AG20443 (cell line): ENCODE results near the gene CD7.

Experiments used
- DNase-seq: peaks from one replicate; pipeline ENCODE4 v3.0.0; 2012; ENCODE audit warnings: low spot score, mixed read lengths

The CD7 gene

DNA sequence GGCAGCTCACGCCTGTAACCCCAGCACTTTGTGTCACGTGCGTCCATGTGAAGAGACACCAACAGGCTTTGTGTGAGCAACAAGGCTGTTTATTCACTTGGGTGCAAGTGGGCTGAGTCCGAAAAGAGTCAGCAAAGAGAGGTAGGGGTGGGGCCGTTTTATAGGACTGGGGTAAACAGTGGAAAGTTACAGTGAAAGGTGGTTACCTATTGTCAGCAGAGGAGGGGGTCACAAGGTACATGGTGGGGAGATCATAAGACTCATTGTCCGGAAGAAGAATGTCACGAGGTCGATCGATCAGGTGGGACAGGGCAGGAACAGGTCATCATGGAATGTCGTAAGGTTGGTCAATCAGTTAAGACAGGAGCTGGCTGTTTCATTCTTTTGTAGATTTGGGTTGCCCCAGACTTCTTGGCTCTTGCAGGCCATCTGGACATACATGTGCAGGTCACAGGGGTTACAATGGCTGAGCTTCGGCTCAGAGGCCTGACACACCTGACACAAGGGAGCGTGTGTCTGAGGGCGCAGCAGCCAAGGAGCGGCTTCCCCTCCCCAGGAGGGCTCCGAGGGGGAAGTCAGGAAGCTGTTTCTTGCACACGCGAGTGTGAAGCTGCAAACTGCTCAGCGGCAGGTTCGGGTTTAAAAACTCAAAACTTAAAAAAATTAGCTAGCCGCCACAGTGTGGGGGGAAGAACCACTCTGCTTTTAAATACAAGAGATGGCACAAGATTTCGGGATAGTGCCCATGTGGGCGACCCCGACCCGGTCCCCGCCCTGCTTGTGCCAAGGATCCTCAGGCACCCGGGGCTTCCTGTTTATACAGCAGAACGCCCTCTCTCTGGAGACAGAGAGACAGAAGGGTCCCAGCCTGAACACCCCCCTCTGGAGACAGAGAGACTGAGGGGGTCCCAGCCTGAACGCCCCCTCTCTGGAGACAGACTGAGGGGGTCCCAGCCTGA, 29.2 kb upstream of the CD7 start:
- no peak for DNase-seq

DNA sequence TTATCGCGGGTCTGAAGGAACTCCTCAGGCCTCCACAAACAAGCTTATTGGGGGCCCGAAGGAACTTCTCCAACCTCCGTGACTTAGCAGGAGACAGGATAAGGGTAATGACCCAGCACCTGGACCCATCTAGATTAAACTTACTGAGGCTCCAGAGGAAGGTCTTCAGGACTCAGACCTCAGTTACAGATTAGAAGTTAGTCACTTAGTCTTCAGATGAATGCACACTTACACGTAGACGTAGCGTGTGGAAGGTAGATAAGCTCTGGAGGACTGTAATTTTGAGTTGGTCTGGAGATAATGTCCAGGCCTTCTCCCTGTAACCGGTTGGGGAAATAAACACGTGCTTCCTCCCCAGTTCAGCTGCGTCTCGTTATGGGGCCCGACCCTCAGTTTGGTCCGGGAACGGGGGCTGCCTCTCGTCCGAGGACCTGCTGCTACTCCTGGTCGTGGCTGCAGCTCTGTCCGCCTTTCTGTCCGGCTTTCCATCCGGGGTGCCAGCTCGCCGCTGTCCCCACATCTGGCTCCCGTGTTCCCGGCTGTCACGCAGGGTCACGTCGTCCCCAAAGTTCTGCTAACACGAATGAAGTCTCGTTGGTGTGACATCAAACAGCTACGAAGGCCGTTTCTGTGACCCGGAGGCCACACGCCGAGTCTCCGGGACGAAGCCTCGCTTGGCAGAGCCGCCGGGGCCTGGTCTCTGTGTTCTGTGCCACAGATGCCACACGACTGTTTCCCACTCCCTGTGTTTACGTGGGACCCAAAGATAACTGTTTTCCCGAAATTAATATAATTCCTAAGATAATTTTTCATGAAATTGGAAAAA, 28.0 kb upstream of the CD7 start:
- DNase-seq = no peak

DNA sequence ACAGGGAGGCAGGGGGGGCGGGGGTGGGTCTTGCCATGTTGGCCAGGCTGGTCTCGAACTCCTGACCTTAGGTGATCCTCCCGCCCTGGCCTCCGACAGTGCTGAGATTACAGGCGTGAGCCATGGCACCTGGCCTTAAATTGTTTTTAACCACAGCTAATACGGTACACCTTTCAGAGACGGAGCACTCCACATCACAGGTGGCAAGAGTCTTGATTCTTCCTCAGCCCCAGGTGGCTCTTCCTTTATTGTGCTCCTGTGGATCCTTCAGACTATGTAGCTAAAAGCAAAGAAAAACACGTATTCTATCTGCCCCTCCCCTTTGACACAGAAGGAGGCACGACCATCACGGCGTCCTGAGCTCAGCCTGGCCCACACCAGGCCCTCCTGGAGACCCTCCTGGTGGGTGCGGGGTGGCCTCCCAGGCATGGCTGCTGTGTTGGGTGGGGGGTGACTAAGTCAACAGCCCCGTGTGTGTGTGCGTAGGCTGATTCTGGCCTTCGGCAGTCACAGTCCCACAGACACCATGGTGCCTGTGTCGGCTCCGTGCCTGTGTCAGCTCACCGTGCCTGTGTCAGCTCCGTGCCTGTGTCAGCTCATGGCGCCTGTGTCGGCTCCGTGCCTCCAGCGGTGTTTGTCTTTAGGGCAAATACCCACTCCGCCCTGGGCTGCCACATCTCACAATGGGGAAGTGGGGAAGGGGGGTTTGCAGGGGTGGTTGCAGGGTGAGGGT, 26.9 kb upstream of the CD7 start:
- no peak for DNase-seq

DNA sequence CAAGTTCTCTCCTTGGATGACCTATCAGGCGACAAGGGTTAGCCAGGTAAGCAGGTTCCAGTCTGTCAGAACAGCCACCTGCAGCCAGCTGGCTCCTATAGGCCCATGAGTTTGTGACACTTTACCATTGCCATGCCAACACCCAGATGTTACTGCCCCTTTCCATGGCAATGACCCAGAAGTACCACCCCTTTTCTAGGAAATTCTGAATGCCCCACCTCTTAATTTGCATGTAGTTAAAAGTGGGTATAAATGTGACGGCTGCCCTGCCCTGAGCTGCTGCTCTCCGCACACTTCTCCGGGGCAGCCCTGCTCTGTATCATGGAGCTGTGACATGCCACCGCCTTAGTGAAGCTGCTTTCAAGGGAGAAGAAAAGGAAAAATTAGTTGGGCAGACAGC, 26.2 kb upstream of the CD7 start:
- no peak for DNase-seq

DNA sequence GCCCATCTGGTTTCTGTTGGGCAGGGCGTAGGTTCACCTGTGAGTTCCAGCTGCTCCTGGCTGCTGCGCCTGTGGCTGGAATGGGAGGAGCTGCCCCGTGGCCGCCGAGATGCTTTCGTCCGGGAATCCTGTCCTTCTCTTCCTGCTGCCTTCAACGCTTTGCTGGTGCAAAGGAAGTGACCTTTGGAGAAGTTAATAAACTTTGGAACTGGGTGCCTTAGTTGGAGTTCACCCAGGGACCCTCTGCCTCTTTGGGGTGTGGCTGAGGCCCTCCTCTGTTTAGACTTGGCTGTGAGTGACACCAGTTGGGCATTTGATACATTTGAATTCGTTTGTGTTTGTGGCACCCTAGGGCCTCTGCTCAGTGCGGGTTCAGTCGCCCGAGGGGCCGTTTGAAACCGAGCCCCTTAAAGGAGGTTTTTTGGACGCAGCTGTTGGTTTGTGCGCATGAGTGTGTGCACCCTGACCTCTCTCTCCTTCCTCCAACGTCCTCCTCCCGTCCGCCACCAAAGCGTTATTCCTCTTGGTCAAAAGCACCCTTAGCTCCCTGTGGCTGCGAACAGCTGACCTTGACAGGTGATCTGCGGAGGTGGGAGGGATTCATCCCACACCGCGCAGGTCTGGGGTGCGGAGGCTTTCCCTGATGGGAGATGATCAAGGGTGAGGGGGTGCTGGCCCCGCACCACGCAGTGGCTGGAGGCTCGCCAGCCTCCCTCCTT, 25.1 kb upstream of the CD7 start:
- DNase-seq = no peak

DNA sequence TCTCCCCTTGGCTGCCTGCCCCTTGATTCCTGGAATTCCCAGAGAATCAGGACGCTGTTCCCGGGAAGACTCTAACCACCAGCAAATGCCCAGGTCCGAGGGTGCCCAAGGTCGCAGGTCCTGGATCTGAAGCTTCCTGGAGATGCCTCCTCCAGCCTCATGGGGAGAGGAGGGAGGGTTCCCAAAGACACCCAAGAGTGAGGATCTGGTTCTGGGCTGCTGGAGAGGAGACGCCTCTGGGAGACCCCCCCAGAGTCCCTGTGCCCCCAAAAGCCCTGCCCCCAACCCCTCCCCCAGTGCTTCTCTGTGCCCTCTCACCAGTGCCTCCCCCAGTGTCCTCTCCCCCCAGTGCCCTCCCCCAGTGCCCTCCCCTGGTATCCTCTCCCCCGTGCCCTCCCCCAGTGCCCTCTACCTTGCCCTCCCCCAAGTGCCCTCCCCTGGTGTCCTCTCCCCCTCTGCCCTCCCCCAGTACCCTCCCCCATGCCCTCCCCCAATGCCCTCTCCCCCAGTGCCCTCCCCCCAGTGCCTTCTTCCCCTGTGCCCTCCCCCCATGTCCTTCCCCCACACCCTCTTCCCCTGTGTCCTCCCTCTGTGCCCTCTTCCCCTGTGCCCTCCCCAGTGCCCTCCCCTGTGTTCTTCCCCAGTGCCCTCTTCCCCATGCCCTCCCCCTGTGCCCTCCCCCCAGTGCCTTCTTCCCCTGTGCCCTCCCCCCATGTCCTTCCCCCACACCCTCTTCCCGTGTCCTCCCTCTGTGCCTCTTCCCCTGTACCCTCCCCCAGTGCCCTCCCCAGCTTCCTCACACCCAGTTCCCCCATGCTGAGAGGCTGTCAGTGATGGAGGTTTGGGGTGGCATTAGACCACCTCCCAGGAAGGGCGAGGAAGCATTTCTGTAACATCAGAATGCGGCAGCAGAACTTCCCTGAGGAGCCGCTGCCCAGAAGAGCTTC, 22.5 kb upstream of the CD7 start:
- DNase-seq = no peak

DNA sequence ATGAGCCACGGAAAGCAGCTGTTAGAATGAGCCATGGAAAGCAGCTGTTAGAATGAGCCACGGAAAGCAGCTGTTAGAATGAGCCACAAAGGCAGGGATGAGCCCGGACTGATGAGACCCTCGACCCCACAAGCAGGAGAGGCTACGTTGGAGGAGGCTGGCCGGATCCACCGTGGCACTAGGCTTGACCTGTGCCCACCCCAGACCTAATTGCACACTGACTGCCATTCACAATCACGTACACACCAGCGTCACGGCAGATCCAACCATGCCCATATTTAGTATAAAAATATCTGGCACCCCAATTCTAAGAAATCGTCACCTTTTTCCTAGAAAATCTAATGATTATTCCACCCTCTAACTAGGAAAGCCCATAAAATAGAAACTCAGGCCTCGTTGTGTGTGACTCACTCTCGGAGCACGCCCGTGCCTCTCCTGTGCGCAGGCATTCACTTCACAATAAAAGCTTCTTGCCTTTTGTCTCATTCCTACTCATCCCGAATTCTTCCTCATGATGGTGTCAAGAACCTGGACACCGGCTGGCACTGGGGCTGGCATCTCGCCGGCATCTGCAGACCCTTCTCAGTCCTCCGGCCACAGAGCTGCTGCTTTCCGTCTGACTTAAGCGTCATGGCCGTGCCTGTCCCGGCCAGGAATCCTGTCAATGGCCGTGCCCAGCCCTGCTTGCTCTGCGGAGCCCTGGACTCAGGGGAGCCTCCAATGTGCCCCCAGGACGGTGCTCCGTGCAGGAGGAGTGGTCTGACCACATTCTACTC, 21.6 kb upstream of the CD7 start:
- DNase-seq = peak; percentile 86

DNA sequence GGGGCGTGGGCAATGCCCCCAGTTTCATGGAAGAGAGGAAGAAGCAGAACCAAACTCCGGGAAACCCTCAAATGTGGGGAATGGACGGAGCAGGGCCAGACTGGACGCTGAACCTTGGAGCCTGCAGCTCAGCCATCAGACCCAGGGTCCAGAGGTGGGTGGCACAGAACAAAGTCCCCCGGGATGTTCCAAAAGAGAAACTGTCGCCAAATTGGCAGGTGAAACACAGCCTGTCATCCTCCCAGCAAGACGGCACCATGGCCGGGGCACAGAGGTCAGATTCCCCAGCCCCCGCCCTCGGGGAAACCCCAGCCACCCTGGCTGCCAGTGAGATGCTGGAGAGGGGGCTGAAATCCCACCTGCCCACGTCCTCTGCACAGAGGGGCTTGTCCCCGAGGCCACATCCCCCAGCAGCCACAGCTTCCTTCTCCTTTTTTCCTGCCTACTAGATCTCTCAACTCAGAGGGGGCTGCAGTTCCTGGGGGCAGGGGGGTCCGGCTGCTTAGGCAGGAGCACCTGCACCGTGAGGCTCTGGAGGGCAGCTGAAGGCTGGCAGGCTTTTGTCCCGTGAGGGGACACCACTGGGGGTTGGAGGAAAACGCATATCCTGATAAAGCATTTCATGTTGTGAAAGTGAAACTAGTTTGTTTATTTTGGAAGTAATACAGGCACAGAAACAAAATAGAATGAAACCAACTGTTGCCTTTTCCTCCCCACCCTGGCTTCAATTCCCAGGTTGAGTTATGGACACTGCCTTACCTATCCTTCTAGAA, 17.4 kb upstream of the CD7 start:
- no peak for DNase-seq

DNA sequence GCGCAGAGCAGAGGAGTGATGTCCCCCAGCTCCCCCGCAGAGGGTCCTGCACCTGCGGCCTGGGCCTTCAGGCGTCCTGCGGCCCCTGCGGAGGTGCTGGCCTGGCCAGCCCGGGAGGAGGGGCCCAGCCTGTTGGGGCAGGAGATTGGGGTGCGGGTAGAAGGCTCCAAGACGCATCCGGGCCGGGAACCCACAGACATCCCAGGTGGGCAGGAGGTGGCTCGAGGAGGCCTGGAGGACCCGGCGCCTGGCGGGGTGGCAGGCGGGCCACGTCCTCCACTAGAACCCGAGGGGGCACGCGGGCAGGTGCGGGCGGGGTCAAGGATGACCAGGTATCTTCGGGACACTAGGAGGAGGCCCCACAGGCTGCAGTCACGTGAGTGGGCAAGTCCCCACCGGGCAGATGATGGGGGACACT, 16.8 kb upstream of the CD7 start:
- no peak for DNase-seq

DNA sequence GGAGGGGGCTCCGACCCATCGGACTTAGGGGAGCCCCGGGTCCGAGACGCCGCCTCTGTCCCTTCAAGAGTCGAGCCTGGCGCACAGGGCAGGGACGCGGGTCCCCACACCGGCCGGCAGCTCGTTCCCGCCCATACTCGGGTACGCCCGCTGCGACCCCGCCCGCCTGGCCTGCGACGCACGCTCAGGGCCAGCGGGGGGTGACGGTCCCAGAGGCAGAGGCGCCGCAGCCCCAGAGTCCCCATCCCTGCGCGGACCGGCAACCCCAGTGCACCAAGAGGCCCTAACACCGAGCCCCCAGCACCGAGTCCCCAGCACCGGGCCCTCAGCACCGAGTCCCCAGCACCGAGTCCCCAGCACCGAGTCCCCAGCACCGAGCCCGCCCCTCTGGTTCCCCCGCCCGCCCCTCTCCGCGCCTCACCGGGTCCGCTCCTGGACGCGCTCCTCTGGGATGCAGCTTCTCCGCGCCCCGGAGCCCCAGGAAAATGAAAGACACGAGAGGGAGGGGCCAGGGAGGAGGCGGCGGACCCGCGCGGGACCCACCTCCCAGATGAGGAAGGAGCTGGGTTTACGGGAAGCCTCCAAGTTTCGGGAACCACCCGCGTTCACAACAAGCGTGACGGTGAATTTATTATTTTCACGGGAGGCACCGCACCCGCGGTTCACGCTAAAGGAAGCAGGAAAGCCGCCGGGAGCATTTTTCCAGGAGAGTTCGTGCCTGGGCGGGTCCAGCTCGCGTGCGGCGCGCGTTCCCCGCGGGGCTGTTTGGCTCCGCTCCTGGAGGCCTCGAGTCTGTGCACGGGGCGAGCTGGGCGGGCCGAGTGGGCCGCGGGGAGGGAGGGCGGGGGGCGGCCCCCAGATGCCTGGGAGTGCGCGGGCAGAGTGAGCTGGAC, 16.1 kb upstream of the CD7 start, which contains the start of gene SECTM1:
TSS of gene SECTM1 (minus strand) at position 488 of the 893 bp plus-strand sequence. CDS start 6,526 bp downstream, outside the sequence.
- DNase-seq = peak; percentile 90

DNA sequence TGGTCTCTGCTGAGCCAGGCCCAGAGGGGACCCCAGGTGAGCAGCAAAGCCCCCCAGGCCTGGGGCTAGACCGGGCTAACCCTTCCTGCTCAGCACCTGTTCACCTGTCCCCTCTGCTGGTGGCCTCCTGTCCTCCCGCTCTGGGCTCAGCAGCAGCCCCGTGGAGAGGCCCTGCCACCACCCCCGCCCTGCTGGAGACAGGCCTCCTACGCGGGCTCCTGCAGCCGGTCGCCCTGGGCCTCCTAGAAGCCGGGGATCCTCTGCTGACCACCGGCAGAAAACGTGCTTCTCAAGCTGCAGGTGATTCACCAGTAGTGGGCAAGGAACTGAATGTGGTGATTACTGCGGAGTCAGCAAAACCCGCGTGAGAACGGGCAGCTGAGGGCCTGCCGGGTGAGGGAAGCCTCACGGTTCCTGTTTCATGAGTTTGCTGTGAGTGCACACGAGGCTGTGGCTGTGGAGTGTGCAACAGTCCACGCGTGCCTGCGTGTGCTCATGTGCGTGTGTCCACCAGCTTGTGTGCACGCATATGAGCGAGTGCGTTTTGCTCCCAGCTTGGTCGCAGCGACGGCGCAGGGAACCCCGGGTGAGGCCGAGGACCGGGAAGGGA, 15.4 kb upstream of the CD7 start:
- peak; percentile 66 for DNase-seq

DNA sequence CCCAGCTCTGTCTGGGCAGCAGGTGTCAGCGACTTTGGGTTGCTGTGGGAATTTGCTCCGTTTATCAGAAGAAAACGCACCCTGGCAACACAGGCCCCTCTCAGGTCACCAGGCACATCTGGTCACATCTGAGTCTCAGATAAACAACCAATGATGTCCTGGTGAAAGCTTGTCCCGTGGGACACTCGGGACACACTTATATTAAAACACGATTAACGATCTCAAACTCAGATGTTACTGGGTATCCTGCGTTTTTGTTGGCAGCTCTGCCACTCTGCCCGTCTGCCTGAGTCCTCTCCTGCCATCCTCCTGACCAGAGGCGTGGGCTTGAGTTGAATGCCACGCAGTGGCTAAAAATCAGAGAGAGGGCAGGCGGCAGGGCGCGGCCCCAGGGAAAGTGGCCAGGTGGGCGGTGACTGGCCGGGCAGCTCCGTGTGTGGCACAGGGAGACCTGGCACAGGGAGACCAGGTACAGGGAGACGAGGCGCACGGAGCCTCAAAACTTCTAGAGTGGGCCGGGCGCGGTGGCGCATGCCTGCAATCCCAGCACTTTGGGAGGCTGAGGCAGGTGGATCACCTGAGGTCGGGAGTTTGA, 14.0 kb upstream of the CD7 start:
- DNase-seq = no peak

DNA sequence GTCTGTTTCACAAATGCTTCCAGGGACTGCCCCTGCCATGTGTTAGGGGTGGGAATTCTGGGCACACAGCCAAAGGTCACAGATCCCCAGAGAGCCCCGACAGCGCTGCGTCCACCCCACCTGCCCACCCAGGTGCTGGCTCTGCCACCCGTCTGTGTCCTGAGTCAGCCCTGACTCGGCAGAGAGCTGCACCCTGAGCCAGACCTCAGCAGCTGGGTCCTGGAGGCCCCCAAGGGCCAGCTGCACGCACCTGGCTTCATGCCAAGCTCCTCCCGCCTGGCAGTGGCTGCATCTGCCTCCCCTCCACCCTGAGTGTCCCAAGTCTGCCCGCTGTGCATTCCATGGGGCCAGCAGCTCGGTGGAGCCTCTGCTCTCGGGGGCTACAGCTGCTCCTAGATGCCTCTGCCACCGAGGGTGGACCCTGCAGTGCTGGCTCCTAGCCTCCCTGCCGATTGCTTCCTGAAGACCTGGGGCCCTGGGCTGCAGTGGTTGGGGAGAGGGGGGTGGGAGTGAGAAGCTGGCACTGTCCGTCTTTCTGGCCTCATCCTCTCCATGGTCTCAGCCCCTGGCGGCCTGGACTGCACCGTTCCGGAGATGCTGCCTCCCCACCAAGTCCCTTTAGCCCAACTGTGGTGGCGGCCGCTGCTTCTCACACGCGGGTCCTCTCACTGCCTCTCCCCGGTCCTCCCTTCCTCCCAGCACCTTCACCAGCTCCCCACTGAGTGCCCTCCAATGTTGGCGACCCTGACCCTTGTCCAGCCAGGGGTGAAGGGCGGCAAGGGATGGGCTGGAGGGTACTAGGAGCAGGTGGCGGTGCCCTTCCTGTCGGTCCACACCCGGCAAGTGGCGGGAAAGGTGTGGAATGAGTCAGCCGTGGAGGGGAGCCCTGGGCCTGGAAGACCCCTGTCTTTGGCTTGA, 13.2 kb upstream of the CD7 start:
- DNase-seq = peak; percentile 72

DNA sequence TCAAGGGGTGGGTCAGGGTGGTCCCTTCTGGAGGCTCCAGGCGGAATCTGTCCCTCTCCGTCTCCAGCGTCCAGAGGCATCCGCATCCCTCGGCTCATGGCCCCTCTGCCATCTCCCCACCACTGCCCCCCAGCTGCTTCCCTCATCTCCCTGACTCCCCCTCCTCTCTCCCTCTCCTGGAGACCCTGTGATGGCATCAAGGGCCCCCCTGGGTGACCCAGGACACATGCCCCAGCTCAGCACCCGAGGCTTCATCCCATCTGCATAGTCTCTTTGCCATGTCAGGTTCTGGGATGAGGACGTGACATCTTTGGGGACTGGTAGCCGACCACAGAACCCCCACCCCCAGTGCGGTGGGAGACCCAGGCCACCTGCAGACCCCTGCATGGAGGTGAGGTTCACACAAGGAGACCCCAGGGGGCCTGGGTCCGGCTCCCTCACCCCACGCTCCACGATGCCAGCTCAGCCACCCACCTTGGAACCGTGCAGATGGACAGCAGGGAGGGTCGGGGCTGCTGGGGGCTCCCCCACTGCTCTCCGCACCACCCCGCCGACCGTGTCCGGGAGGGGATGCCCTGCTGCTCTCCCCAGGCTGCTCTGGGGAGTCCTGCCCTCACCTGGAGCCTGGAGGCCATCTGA, 12.4 kb upstream of the CD7 start:
- no peak for DNase-seq

DNA sequence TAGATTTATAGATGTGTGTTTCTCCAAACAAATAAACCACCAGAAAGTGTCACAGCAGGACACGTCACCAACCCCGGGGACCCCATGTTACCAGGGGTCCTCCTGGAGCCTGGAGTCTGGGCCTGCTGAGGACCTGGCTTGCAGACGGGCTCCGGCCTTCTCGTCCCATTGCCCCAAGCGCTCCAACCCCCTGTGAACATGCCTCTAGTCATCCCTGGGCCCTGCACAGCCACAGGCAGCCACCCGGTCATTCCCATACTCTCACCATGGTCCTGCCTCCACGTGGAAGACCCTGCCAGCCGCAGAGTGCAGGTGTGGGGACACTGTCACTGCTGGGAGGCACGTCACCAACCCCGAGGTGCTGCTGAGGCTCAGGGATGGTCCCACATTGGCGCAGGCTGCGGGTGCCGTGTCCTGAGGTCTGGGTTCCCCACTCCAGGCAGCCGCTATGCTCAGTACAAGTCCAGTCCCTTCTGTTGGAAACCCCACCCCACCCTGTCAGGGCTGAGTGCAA, 11.6 kb upstream of the CD7 start:
- DNase-seq = no peak
